ENCODE measurements around the gene ZFP1.

- TF ChIP-seq CTCF (IDR thresholded peaks at IDR 0.05) (no peak), POLR2A (IDR thresholded peaks at IDR 0.05) (no peak)
Observed at GRCh38 chr16:75175074-75175473, 26.8 kb downstream of the ZFP1 start.

Data from upper lobe of left lung (tissue), 4 donors.